Eye (tissue), 1 donor: ENCODE data around the gene LUZP1.
A peak's percentile ranks its signal among the peaks of the same experiment; 100 is the strongest.

Source experiments
- DNase-seq: peaks from one replicate; pipeline ENCODE4 v3.0.0-alpha.2; 2015

LUZP1 gene

GRCh38 chr1:23150742-23151141 is 17.9 kb downstream of the LUZP1 start:
- no peak for DNase-seq

GRCh38 chr1:23150125-23150524 is 18.5 kb downstream of the LUZP1 start:
- no peak for DNase-seq

- no peak for DNase-seq
Measured at GRCh38 chr1:23149114-23149513, 19.5 kb downstream of the LUZP1 start.

DNA sequence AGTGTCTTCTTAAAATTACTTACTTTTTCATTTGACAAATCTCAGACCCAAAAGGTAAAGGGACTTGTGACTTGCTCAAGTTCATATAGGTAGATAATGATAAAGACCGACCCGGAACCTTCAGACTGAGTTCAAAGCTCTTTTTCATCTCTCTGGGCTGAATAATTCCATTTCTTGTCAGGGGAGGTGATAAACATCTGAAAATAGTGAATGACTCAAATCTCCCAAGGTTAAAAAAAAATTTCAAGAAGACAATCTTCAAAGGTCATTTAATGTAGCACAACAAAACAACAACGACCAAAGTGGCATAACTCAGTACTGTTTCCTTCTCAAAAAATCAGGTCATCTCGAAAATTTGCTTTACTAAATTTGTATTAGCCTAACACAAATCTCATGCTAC is 20.6 kb downstream of the LUZP1 start:
- DNase-seq, result no peak

DNA sequence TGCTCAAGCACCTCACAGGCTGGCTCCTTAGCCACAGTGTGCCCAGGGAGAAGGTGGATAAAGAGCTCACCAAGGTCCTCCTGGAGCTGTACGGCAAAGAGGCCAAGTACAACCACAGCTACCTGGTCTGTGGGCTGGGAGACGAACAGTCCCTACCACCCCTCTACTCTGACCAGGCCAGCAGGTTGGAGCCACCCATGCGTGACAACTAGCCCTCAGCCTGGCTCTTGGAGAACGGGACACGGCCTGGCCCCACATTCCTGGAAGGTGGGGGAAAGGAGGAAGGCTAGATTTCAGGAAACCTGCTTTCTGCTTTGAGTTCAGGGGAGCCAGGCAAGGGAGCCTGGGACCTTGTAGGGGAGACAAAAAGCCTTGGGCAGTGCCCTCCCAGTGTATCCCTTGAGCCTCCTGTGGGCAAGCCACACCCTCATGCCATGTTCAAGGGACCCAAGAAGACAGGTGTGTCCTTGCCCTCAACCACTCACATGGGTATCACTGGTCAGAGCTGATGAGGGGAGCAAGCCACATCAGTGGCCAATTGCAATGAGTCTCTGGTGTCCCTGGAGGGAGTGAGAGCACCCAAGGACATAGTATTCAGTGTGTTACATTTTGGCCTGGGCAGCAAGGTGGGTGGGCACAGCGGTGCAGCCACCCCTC is 27.6 kb downstream of the LUZP1 start:
- no peak for DNase-seq

DNA sequence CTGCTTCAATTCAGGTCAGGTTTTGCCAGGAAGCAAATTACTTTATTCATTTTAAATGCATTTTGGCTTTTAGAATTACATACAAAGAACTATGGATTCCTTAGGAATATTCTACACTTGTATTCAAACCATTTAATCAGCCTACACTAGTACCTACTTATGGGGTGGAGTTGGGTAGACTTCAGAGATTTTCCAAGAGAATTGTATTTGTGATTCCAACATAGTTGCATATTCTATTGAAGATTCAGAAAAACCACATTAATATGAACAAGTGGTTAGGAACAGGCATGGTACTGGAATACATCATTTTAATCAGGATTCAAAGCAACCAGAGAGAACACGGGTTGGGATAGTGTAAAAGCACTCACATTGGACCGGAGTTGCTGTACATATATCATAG is 33.4 kb downstream of the LUZP1 start:
- DNase-seq, result no peak

DNA sequence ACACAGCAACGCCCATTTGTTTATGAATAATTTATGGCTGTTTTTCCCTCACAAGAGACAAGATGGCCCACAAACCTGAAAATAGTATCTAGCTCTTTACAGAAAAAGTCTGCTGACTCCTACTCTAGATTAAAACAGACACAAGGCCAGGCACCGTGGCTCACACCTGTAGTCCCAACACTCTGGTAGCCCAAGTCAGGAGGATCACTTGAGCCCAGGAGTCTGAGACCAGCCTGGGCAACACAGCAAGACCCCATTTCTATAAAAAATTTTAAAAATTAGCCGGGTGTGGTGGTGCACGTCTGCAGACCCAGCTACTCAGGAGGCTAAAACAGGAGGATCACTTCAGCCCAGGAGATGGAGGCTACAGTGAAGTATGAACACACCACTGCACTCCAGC is 34.6 kb downstream of the LUZP1 start:
- DNase-seq, result no peak

DNA sequence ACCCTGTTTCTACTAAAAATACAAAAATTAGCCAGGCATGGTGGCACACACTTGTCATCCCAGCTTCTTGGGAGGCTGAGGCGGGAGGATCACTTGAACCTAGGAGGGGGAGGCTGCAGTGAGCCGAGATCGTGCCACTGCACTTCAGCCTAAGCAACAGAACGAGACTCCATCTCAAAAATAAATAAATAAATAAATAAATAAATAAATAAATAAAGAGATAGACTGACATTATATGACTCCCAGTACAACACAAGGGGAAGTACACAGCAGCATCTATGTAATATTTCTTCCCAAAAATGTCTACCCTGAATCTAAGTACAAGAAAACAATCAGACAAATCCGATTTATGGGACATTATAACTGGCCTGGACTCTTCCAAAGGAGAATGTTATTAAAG is 35.1 kb downstream of the LUZP1 start:
- DNase-seq, result no peak

GRCh38 chr1:23132033-23132432 is 36.6 kb downstream of the LUZP1 start:
- DNase-seq, result no peak

DNA sequence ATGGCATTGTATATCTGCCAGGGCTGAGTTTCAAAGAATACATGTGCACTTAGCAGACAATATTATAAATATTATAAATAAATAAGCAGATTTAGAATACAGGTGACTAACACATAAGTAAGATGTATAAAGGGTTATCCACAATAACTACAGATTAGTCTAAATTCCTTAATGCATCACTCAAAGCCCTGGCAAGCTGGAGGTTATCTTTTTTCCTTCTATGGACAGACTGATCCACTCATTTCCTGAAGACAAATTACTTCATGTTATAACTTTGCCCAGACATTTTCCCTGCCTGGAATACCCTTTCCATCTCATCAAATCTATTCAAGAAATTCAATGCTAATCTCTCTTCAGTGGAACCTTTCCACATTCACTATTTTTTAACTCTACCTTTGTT is 38.8 kb downstream of the LUZP1 start:
- no peak for DNase-seq

DNA sequence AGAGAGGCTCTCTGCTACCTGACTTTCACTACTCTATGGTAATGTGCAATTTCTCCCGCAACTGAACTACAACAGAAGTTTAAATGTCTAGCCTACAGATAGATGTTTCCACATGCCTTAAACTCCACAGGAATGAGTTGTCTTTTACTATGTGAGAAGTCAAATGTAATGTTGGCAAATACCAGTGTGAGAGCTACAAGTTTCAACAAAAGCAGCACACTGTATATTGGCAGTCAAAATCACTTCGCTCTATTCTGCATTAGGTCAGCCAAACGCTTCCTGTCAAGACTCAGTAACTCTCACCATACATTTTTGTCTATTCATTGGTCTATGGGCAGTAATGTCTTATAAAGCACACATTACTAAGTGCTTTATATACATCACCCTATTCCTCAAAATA is 41.9 kb downstream of the LUZP1 start:
- DNase-seq, result no peak

- no peak for DNase-seq
Measured at GRCh38 chr1:23126200-23126599, 42.5 kb downstream of the LUZP1 start.

- DNase-seq, result no peak
Measured at GRCh38 chr1:23125489-23125888, 43.2 kb downstream of the LUZP1 start.

- no peak for DNase-seq
Measured at GRCh38 chr1:23124259-23125026, 44.2 kb downstream of the LUZP1 start.

GRCh38 chr1:23123528-23123927 is 45.1 kb downstream of the LUZP1 start:
- no peak for DNase-seq

DNA sequence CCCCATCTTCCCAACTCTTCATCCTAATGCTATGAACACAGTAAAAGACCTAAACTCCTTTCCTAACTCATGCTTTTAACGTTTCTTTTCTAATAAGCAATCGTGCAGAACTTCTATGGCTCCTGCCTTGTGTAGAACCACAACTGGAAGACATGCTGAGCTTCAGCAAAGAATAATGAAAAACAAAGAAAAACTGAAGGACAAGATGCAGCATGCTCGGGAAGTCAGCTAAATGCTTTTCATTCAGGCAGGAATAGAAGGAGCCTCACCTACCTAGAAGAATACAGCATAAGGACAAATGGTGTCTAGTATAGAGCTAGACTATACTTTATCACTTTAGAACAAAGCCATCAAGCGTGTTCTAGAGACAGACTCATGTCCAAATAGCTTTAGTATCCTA is 45.9 kb downstream of the LUZP1 start:
- DNase-seq, result no peak

- peak; percentile 71 for DNase-seq
Measured at GRCh38 chr1:23122023-23122748, 46.5 kb downstream of the LUZP1 start.

DNA sequence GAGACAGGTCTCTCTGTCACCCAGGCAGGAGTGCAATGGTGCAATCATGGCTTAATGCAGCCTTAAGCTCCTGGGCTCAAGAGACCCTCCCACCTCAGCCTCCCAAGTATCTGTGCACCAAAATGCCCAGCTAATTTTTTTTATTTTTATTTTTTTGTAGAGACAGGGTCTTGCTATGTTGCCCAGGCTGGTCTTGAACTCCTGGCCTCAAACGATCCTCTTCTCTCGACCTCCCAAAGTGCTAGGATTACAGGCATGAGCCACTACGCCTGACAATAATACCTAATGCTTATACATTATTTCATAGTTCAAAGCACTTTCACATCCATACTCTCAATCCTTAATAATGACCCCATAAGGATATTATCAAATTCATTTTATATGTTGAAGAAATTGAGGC is 48.3 kb downstream of the LUZP1 start:
- DNase-seq, result no peak

DNA sequence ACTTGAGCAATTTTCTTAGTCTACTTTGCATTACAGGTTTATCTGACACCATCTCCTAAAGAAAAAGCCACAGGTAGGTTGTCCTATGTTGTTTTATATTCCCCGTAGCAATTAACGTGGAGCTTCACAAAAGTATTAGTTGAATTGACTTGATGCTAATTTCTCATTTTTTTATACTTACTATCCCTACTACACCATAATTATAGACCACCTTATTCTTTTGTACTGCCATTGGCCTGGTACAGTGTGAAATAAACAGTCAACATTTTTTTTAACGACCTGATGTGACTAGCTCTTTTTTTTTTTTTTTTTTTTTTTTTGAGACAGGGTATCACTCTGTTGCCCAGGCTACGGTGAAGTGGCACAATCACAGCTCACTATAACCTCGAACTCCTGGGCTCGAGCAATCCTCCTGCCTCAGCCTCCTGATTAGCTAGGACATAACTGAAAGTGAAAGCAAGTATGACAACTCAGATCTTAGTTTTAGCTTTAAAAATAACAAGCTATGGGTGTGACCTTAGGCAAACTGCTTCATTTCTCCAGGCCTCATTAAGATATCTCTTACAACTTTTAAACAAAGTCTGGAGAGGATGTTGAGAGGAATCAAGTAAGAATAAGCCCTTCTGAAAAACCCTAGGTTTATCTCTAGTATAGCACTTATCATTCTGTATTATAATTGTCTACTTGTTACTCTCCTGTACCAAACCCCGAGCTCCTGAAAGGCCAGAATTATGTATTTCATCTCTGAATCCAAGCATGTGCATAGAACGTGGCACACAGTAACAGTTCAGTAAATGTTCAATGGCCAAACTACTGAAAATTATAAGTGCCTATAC is 49.5 kb downstream of the LUZP1 start:
- DNase-seq, result no peak

DNA sequence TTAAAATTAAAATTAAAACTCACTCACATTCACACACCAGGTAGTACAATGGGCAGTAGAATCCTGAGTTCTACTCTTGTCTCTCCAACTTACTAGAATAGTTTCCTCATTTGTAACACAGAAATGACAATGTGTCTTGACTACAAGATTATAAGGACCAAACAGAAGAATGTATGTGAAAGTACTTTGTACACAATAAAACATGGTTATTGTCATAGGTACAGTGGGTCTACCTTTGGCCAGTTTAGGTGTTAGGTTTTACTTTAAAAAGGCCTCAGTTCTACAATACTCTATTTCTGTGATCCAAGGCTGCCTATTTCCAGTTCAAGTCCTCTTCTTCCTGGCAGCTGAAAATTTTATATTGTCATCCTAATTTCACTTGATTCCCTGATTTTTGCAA is 50.2 kb downstream of the LUZP1 start:
- DNase-seq, result no peak

DNA sequence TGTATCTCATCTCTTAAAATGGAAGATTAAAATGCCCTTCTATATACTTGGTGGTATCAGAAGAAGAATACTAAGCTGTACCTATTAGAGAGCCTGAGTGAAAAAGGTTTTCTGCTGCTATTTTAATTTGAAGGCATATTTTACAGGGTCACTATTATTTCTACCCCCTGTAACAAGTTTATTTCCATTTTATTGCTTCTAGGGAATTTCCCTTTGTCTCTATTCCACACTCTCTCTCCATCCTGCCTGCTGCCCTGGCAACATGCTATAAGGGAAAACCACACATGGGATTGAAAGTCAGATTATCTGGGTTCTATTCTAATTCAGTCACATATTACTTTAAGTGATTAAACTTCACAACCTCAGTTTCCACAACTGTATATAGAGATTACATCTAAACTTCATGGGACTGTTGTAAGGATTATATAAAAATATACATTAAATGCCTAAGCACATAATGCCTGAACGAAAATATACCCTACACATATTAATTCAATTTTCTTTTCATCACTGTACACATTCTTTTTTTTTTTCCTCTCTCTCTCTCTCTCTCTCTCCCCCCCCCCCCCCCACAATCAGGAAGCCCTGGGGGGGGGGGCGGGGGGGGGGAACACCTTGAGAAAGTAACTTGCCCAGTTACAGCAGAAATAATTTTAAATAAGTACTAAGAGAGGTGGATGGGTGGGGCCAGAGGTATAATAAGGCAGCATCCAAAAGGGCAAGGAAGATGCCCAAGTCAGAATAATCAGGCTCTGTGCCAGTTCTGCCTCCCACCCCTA is 51.5 kb downstream of the LUZP1 start:
- DNase-seq, result no peak

DNA sequence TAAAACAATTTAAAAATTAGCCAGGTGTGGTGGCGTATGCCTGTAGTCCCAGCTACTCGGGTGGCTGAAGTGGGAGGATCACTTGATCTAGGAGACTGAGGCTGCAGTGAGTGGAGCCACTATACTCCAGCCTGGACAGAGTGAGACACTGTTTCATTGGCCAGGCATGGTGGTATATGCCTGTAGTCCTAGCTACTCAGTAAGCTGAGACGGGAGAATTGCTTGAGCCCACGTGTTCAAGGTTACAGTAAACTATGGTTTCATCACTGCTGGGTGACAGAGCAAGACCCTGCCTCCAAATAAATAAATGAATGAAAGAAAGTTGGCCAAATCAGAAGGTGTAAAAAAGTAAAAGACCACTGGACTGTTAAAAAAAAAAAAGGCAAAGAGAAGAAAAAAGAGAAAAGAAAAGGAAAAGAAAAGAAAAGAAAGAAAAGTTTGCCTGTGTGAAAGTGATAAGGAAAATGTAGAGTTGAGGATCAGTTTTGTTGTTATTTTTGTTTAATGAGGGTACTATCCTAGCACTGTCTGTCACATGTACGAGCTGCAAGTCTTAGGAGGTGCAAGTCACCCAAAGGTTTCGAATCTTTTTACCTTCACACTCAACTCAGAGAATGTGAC is 52.3 kb downstream of the LUZP1 start:
- DNase-seq, result no peak
